HEK293 (cell line): ENCODE results near the gene CMTM4.
A peak's percentile ranks its signal among the peaks of the same experiment; 100 is the strongest.

Source experiments
- CTCF ChIA-PET: fragments of 350-600 bp; formaldehyde crosslinking; extraction: SDS; loops from one replicate; lab custom pipeline; 2021; ENCODE audit warnings: antibody characterized with exemption; lab: Yijun Ruan, JAX
- POLR2A ChIA-PET: fragments of 300-600 bp; formaldehyde crosslinking; extraction: SDS; loops from one replicate; lab custom pipeline; 2020; ENCODE audit warnings: antibody characterized with exemption, inconsistent platforms; lab: Yijun Ruan, JAX
- H3K27ac ChIP-seq: fragments of 200-500 bp; sonication (Bioruptor generic); 2 replicates; pipeline ENCODE4 v1.5.1; 2014; ENCODE audit warnings: low read depth, low read length, control low read depth, inconsistent platforms; ENCODE audit errors: extremely low read depth
- H3K36me3 ChIP-seq, 2 experiments: fragments of 200-500 bp in 1 of 2; sonication (Bioruptor generic) in 1 of 2; 1 replicate in 1 of 2; 2 replicates in 1 of 2; pipeline ENCODE4 v1.5.1; 2014 to 2017; ENCODE audit warnings: inconsistent platforms in 2 of 2, low read length in 2 of 2; ENCODE audit not compliant: control insufficient read depth in 2 of 2, insufficient read depth in 1 of 2
- H3K4me1 ChIP-seq: fragments of 200-500 bp; sonication (Bioruptor generic); 2 replicates; pipeline ENCODE4 v1.5.1; 2014; ENCODE audit warnings: mild to moderate bottlenecking, low read length, inconsistent platforms; ENCODE audit not compliant: control insufficient read depth, insufficient read depth
- H3K4me3 ChIP-seq: 2 replicates; pipeline ENCODE4 v1.5.1; 2011; ENCODE audit warnings: low read depth, mild to moderate bottlenecking, control low read depth, low read length, moderate library complexity
- H3K9me3 ChIP-seq: fragments of 200-500 bp; sonication (Bioruptor generic); 2 replicates; pipeline ENCODE4 v1.5.1; 2014; ENCODE audit warnings: low read depth, low read length, inconsistent platforms; ENCODE audit not compliant: control insufficient read depth, insufficient read depth
- KLF1 ChIP-seq: fragments of 450-650 bp; formaldehyde crosslinking; IDR thresholded peaks from 2 replicates; pipeline ENCODE4 v1.5.1; 2016; ENCODE audit warnings: missing biosample characterization, missing genetic modification characterization
- REPIN1 ChIP-seq: fragments of 450-650 bp; formaldehyde crosslinking; IDR thresholded peaks from 2 replicates; pipeline ENCODE4 v1.5.1; 2017; ENCODE audit warnings: missing biosample characterization, missing genetic modification characterization, low read depth
- SCRT1 ChIP-seq: fragments of 450-650 bp; formaldehyde crosslinking; IDR thresholded peaks from 2 replicates; pipeline ENCODE4 v1.5.1; 2016; ENCODE audit warnings: missing biosample characterization, missing genetic modification characterization, borderline replicate concordance
- SCRT2 ChIP-seq: fragments of 450-650 bp; formaldehyde crosslinking; IDR thresholded peaks from 2 replicates; pipeline ENCODE4 v1.5.1; 2016; ENCODE audit warnings: missing biosample characterization, missing genetic modification characterization
- SETDB1 ChIP-seq: IDR thresholded peaks from one replicate; pipeline ENCODE4 v1.6.1; 2017; ENCODE audit warnings: mild to moderate bottlenecking, low read length, moderate library complexity, mixed read lengths; ENCODE audit not compliant: insufficient read length
- SP7 ChIP-seq: fragments of 450-650 bp; formaldehyde crosslinking; IDR thresholded peaks from 2 replicates; pipeline ENCODE4 v1.5.1; 2016; ENCODE audit warnings: missing biosample characterization, missing genetic modification characterization
- ZNF157 ChIP-seq: fragments of 450-650 bp; formaldehyde crosslinking; IDR thresholded peaks from 2 replicates; pipeline ENCODE4 v1.5.1; 2016; ENCODE audit warnings: missing biosample characterization, missing genetic modification characterization
- ZNF202 ChIP-seq: fragments of 450-650 bp; formaldehyde crosslinking; IDR thresholded peaks from 2 replicates; pipeline ENCODE4 v1.5.1; 2016; ENCODE audit warnings: missing biosample characterization, missing genetic modification characterization, borderline replicate concordance
- ZNF24 ChIP-seq: fragments of 450-650 bp; formaldehyde crosslinking; IDR thresholded peaks from 2 replicates; pipeline ENCODE4 v1.5.1; 2016; ENCODE audit warnings: missing biosample characterization, missing genetic modification characterization
- ZNF473 ChIP-seq: fragments of 450-650 bp; formaldehyde crosslinking; IDR thresholded peaks from 2 replicates; pipeline ENCODE4 v1.5.1; 2017; ENCODE audit warnings: missing biosample characterization, missing genetic modification characterization
- ZNF548 ChIP-seq: fragments of 450-650 bp; formaldehyde crosslinking; IDR thresholded peaks from 2 replicates; pipeline ENCODE4 v1.5.1; 2016; ENCODE audit warnings: missing biosample characterization, missing genetic modification characterization
- ZNF555 ChIP-seq: fragments of 450-650 bp; formaldehyde crosslinking; conservative IDR thresholded peaks from 2 replicates; pipeline ENCODE4 v1.5.1; 2017; ENCODE audit warnings: missing biosample characterization, mild to moderate bottlenecking, missing genetic modification characterization, inconsistent platforms
- ZNF558 ChIP-seq: fragments of 450-650 bp; formaldehyde crosslinking; IDR thresholded peaks from 2 replicates; pipeline ENCODE4 v1.5.1; 2016; ENCODE audit warnings: missing biosample characterization, missing genetic modification characterization
- ZNF571 ChIP-seq: fragments of 450-650 bp; formaldehyde crosslinking; IDR thresholded peaks from 2 replicates; pipeline ENCODE4 v1.5.0; 2017; ENCODE audit warnings: missing biosample characterization, missing genetic modification characterization
- ZNF654 ChIP-seq: fragments of 450-650 bp; formaldehyde crosslinking; IDR thresholded peaks from 2 replicates; pipeline ENCODE4 v1.5.1; 2016; ENCODE audit warnings: low read depth, missing biosample characterization, missing genetic modification characterization
- ZNF660 ChIP-seq: fragments of 450-650 bp; IDR thresholded peaks from 2 replicates; pipeline ENCODE4 v1.5.1; 2018; ENCODE audit warnings: missing biosample characterization, mild to moderate bottlenecking, missing genetic modification characterization
- ZNF701 ChIP-seq: fragments of 450-650 bp; formaldehyde crosslinking; IDR thresholded peaks from 2 replicates; pipeline ENCODE4 v1.5.1; 2016; ENCODE audit warnings: missing biosample characterization, missing genetic modification characterization
- ZXDB ChIP-seq: fragments of 450-650 bp; formaldehyde crosslinking; IDR thresholded peaks from 2 replicates; pipeline ENCODE4 v1.5.1; 2016; ENCODE audit warnings: missing biosample characterization, missing genetic modification characterization
- TF ChIP-seq, protein P1 (sequence below): fragments of 450-650 bp; formaldehyde crosslinking; IDR thresholded peaks from 2 replicates; pipeline ENCODE4 v1.5.1; 2016; ENCODE audit warnings: missing biosample characterization, missing genetic modification characterization
- TF ChIP-seq, protein P2 (sequence below): fragments of 450-650 bp; formaldehyde crosslinking; IDR thresholded peaks from 2 replicates; pipeline ENCODE4 v1.5.1; 2016; ENCODE audit warnings: missing biosample characterization, missing genetic modification characterization
- TF ChIP-seq, protein P3 (sequence below): fragments of 450-650 bp; formaldehyde crosslinking; IDR thresholded peaks from 2 replicates; pipeline ENCODE4 v1.5.1; 2016; ENCODE audit warnings: missing biosample characterization, missing genetic modification characterization
- TF ChIP-seq, protein P4 (sequence below): fragments of 450-650 bp; formaldehyde crosslinking; IDR thresholded peaks from 2 replicates; pipeline ENCODE4 v1.5.1; 2017; ENCODE audit warnings: missing biosample characterization, missing genetic modification characterization

Gene CMTM4

DNA sequence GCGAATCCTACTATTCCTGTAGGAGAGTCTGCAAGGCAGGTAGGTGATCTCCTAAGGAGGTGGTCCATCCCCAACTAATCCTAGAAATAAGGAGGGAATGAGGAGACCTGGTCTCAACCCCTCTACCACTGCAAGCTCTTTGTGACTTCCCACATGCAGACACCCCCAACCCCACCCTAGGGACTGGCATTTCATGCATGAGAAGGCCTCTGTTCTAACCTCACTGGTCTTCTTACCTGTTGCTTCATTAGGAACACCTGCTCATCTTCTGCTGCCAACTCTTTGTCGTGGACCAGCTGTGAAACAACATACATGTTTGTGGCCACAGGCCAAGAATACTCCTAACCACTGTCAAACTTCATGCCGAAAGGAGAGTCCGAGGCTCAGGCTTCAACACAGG lies 32.3 kb upstream of the CMTM4 start:
- Histone ChIP-seq H3K36me3 (peaks cover 44 to 95% of the 10 kb centered on the region in 2 experiments), H3K9me3 (no peaks in the 10 kb centered on the region), H3K4me3 (no peak overlapping the region), H3K4me1 (no peaks in the 10 kb centered on the region), H3K27ac (no peak overlapping the region)
- ChIA-PET CTCF (interaction anchor here (0.6 to 7.6 kb wide), 21 partner anchors 11 to 320 kb away, joined by 3 to 88 read pairs (median 3); partner anchors contain the start of genes CMTM4, DYNC1LI2 and NAE1), POLR2A (interaction anchor here (1.3 kb wide), 1 partner anchor 12 kb away, joined by 3 read pairs; no protein-coding TSS in a partner anchor)
- peak; percentile 91 for TF ChIP-seq SCRT2 (tag by site-specific recombination)
- peak; percentile 74 for TF ChIP-seq SCRT1 (tag by site-specific recombination)
- TF ChIP-seq ZXDB (tag by site-specific recombination) = no peak

DNA sequence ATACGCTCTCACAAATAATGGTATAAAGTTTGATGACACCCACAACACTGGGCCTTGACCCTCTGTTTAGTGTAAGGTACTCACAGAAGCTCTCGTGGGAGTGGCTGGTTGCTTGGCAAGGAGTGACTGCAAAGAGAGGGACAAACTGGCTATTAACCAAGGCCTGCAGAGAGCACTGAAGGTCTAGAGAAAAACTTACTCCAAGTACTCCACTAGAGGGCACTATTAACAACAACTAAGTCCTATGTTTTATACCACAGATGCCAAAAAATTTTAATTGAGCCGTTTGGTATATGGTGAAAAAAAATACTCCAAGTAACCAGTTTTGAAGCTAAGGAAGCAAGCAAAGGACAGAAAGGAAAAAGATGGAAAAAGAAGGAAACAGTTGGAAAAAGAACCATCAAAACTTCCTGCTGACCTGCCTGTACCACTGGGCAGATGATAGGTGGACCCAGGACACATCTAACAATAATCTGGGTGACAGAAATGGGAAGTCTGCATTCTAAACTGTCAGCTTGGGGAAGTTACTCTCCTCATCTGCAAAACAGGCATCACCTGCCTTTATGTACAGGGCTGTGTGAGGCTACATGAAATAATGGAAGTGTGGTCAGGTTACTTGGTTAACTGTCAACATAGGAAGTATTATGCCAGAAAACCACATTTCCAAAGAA lies 31.7 kb upstream of the CMTM4 start:
- H3K9me3 ChIP-seq = no peaks in the 10 kb centered on the region
- no peak overlapping the region for H3K27ac ChIP-seq
- H3K4me1 ChIP-seq = no peaks in the 10 kb centered on the region
- POLR2A ChIA-PET = interaction anchor here (1.3 kb wide), 1 partner anchor 12 kb away, joined by 3 read pairs; no protein-coding TSS in a partner anchor
- CTCF ChIA-PET = interaction anchor here (0.6 to 7.6 kb wide), 34 partner anchors 10 to 332 kb away, joined by 3 to 88 read pairs (median 3); partner anchors contain the start of genes CMTM4, DYNC1LI2 and NAE1
- peaks cover 39 to 95% of the 10 kb centered on the region in 2 experiments for H3K36me3 ChIP-seq
- TF ChIP-seq ZNF701 (tag by site-specific recombination) (no peak), ZNF555 (tag by site-specific recombination) (no peak), ZNF654 (tag by site-specific recombination) (peak; percentile 52), ZNF558 (tag by site-specific recombination) (0 out of 2 replicates have a peak, but pooled peaks have one; percentile 24), ZNF660 (0 out of 2 replicates have a peak, but pooled peaks have one; percentile 37)
- TF ChIP-seq, protein P1, sequence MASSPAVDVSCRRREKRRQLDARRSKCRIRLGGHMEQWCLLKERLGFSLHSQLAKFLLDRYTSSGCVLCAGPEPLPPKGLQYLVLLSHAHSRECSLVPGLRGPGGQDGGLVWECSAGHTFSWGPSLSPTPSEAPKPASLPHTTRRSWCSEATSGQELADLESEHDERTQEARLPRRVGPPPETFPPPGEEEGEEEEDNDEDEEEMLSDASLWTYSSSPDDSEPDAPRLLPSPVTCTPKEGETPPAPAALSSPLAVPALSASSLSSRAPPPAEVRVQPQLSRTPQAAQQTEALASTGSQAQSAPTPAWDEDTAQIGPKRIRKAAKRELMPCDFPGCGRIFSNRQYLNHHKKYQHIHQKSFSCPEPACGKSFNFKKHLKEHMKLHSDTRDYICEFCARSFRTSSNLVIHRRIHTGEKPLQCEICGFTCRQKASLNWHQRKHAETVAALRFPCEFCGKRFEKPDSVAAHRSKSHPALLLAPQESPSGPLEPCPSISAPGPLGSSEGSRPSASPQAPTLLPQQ (tag by site-specific recombination) = peak; percentile 39; the same call in 1 of the 2 replicates
- TF ChIP-seq, protein P2, sequence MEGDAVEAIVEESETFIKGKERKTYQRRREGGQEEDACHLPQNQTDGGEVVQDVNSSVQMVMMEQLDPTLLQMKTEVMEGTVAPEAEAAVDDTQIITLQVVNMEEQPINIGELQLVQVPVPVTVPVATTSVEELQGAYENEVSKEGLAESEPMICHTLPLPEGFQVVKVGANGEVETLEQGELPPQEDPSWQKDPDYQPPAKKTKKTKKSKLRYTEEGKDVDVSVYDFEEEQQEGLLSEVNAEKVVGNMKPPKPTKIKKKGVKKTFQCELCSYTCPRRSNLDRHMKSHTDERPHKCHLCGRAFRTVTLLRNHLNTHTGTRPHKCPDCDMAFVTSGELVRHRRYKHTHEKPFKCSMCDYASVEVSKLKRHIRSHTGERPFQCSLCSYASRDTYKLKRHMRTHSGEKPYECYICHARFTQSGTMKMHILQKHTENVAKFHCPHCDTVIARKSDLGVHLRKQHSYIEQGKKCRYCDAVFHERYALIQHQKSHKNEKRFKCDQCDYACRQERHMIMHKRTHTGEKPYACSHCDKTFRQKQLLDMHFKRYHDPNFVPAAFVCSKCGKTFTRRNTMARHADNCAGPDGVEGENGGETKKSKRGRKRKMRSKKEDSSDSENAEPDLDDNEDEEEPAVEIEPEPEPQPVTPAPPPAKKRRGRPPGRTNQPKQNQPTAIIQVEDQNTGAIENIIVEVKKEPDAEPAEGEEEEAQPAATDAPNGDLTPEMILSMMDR (tag by site-specific recombination) = peak; percentile 34
- TF ChIP-seq, protein P3, sequence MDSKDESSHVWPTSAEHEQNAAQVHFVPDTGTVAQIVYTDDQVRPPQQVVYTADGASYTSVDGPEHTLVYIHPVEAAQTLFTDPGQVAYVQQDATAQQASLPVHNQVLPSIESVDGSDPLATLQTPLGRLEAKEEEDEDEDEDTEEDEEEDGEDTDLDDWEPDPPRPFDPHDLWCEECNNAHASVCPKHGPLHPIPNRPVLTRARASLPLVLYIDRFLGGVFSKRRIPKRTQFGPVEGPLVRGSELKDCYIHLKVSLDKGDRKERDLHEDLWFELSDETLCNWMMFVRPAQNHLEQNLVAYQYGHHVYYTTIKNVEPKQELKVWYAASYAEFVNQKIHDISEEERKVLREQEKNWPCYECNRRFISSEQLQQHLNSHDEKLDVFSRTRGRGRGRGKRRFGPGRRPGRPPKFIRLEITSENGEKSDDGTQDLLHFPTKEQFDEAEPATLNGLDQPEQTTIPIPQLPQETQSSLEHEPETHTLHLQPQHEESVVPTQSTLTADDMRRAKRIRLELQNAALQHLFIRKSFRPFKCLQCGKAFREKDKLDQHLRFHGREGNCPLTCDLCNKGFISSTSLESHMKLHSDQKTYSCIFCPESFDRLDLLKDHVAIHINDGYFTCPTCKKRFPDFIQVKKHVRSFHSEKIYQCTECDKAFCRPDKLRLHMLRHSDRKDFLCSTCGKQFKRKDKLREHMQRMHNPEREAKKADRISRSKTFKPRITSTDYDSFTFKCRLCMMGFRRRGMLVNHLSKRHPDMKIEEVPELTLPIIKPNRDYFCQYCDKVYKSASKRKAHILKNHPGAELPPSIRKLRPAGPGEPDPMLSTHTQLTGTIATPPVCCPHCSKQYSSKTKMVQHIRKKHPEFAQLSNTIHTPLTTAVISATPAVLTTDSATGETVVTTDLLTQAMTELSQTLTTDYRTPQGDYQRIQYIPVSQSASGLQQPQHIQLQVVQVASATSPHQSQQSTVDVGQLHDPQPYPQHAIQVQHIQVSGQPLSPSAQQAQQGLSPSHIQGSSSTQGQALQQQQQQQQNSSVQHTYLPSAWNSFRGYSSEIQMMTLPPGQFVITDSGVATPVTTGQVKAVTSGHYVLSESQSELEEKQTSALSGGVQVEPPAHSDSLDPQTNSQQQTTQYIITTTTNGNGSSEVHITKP (tag by site-specific recombination) = peak; percentile 75
- H3K4me3 ChIP-seq = no peak overlapping the region

DNA sequence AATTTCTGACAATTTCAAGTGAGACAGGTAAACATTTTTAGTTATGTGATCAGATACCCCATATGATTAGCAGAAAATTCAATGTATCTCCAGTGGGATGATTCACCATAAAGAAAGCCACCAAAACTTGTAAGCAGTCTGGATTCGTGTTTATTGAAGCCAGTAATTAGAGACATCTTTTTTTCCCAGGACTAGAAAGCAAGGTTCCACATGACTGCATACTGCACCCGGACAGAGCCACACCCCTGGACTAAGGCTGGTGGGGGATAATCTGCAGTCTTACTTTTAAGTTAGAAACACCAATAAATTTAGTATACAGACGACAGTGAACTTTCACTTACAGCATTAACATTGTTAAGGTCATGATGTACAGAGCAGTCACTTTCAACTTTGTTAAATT lies 24.2 kb upstream of the CMTM4 start:
- Histone ChIP-seq H3K27ac (no peak overlapping the region), H3K9me3 (no peaks in the 10 kb centered on the region), H3K36me3 (peaks cover 26 to 58% of the 10 kb centered on the region in 2 experiments), H3K4me1 (0 out of 2 replicates have a peak, but pooled peaks cover 2% of the 10 kb centered on the region), H3K4me3 (no peak overlapping the region)
- ChIA-PET CTCF (interaction anchor here (0.8 to 1.0 kb wide), 2 partner anchors 10 to 12 kb away, joined by 3 to 5 read pairs; no protein-coding TSS in a partner anchor), POLR2A (no interaction called here)
- TF ChIP-seq ZNF202 (no peak), SP7 (tag by site-specific recombination) (0 out of 2 replicates have a peak, but pooled peaks have one; percentile 37), KLF1 (no peak), ZNF473 (no peak), ZNF157 (tag by site-specific recombination) (no peak), ZNF548 (tag by site-specific recombination) (no peak), ZNF571 (tag by site-specific recombination) (no peak), SETDB1 (no peak), REPIN1 (tag by site-specific recombination) (no peak), ZNF24 (tag by site-specific recombination) (no peak)
- TF ChIP-seq, protein P4, sequence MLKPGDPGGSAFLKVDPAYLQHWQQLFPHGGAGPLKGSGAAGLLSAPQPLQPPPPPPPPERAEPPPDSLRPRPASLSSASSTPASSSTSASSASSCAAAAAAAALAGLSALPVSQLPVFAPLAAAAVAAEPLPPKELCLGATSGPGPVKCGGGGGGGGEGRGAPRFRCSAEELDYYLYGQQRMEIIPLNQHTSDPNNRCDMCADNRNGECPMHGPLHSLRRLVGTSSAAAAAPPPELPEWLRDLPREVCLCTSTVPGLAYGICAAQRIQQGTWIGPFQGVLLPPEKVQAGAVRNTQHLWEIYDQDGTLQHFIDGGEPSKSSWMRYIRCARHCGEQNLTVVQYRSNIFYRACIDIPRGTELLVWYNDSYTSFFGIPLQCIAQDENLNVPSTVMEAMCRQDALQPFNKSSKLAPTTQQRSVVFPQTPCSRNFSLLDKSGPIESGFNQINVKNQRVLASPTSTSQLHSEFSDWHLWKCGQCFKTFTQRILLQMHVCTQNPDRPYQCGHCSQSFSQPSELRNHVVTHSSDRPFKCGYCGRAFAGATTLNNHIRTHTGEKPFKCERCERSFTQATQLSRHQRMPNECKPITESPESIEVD = no peak
